SK-N-SH (cell line): Measurements from ENCODE around the gene UBE2G2. TPM values are rescaled to one million over a fixed set of nuclear protein-coding genes. Genes with fewer than 3 reads are reported as not detected.
"Not testable (repeated sequence)": the region's sequence is repeated elsewhere in the genome, so short reads cannot be mapped to it uniquely, and the experiment has no call there.

ENCODE experiments used
- CTCF ChIA-PET: fragments of 300-600, 350-600 bp; formaldehyde crosslinking; extraction: SDS; loops from one replicate; lab custom pipeline; 2021; lab: Yijun Ruan, JAX
- POLR2A ChIA-PET: fragments of 350-600 bp; sonication (Branson Sonifier 250); formaldehyde crosslinking; extraction: SDS; loops from one replicate; lab custom pipeline; 2020; ENCODE audit warnings: antibody characterized with exemption, inconsistent platforms; lab: Yijun Ruan, JAX
- DNase-seq: peaks from one replicate; pipeline ENCODE4 v3.0.0; 2012
- H2AFZ ChIP-seq: fragments of 200-600 bp; sonication (generic); 2 replicates; pipeline ENCODE4 v1.8.1; 2016; ENCODE audit warnings: antibody characterized with exemption, mild to moderate bottlenecking, low read depth
- H3F3A ChIP-seq: fragments of 200-600 bp; sonication (generic); replicated peaks from 2 replicates; pipeline ENCODE3; 2016; ENCODE audit warnings: antibody characterized with exemption, mild to moderate bottlenecking; ENCODE audit not compliant: insufficient read depth
- H3K27ac ChIP-seq, 2 experiments: fragments of 200-500 bp in 1 of 2; fragments of 200-600 bp in 1 of 2; sonication (Bioruptor generic) in 1 of 2; sonication (generic), shearing (Covaris generic) in 1 of 2; 2 replicates each; pipeline versions ENCODE4 v1.5.1 to v1.6.1; 2014 to 2016; ENCODE audit warnings: low read depth in 2 of 2, inconsistent platforms in 1 of 2, low read length in 1 of 2, mild to moderate bottlenecking in 1 of 2, mixed read lengths in 1 of 2
- H3K27me3 ChIP-seq: fragments of 200-600 bp; sonication (generic), shearing (Covaris generic); 2 replicates; pipeline ENCODE4 v1.6.1; 2016; ENCODE audit warnings: mixed run types; ENCODE audit not compliant: insufficient read depth
- H3K36me3 ChIP-seq, 2 experiments: fragments of 200-500 bp in 1 of 2; fragments of 200-600 bp in 1 of 2; sonication (Bioruptor generic) in 1 of 2; sonication (generic) in 1 of 2; replicated peaks in 1 of 2; 2 replicates each; pipeline versions ENCODE3 to v1.5.1; 2014 to 2016; ENCODE audit warnings: low read length in 1 of 2, mild to moderate bottlenecking in 1 of 2; ENCODE audit not compliant: insufficient read depth in 2 of 2, control insufficient read depth in 1 of 2
- H3K4me1 ChIP-seq, 2 experiments: fragments of 200-500 bp in 1 of 2; fragments of 200-600 bp in 1 of 2; sonication (Bioruptor generic) in 1 of 2; sonication (generic), shearing (Covaris generic) in 1 of 2; 2 replicates each; pipeline versions ENCODE4 v1.5.1 to v1.6.1; 2014 to 2016; ENCODE audit warnings: low read depth in 1 of 2, low read length in 1 of 2, mixed run types in 1 of 2; ENCODE audit not compliant: insufficient read depth in 2 of 2, control insufficient read depth in 1 of 2
- H3K4me2 ChIP-seq: fragments of 200-600 bp; sonication (generic), shearing (Covaris generic); 2 replicates; pipeline ENCODE4 v1.6.1; 2017; ENCODE audit warnings: mixed run types
- H3K4me3 ChIP-seq, 2 experiments: fragments of 200-500 bp in 1 of 2; fragments of 200-600 bp in 1 of 2; sonication (Bioruptor generic) in 1 of 2; sonication (generic), shearing (Covaris generic) in 1 of 2; 2 replicates each; pipeline versions ENCODE4 v1.5.1 to v1.8.1; 2014 to 2016; ENCODE audit warnings: low read depth in 2 of 2, inconsistent platforms in 1 of 2, low read length in 1 of 2, mild to moderate bottlenecking in 1 of 2, mixed read lengths in 1 of 2, moderate library complexity in 1 of 2
- H3K79me2 ChIP-seq: fragments of 200-600 bp; sonication (generic); 2 replicates; pipeline ENCODE4 v1.8.1; 2017; ENCODE audit warnings: mild to moderate bottlenecking; ENCODE audit not compliant: insufficient read depth
- H3K9ac ChIP-seq: fragments of 200-600 bp; sonication (generic); 2 replicates; pipeline ENCODE4 v1.6.1; 2017; ENCODE audit warnings: mixed run types
- H3K9me2 ChIP-seq: fragments of 200-600 bp; sonication (generic); 2 replicates; pipeline ENCODE4 v1.6.1; 2017; ENCODE audit warnings: mixed run types
- H3K9me3 ChIP-seq: fragments of 200-600 bp; sonication (generic); 2 replicates; pipeline ENCODE4 v1.6.1; 2017; ENCODE audit warnings: mixed run types, mild to moderate bottlenecking, moderate library complexity
- H4K20me1 ChIP-seq: fragments of 200-600 bp; sonication (generic); 2 replicates; pipeline ENCODE4 v1.6.1; 2017; ENCODE audit warnings: mild to moderate bottlenecking, mixed run types; ENCODE audit not compliant: insufficient read depth
- CHD2 ChIP-seq: fragments of 150-350 bp; IDR thresholded peaks from 2 replicates; pipeline ENCODE4 v1.6.1; 2018; ENCODE audit warnings: low read length; ENCODE audit not compliant: partially characterized antibody
- EP300 ChIP-seq, 2 experiments: IDR thresholded peaks; 2 replicates each; pipeline versions ENCODE4 v1.4.0 to v1.6.1; 2012; ENCODE audit warnings: borderline replicate concordance in 1 of 2, low read depth in 1 of 2, low read length in 1 of 2
- EZH2phosphoT487 ChIP-seq: fragments of 200-600 bp; sonication (generic); IDR thresholded peaks from 2 replicates; pipeline ENCODE4 v1.6.1; 2017; ENCODE audit warnings: low read depth, mixed run types, mild to moderate bottlenecking, antibody characterized with exemption, moderate library complexity, borderline replicate concordance
- FOXJ3 ChIP-seq: sonication (generic); formaldehyde crosslinking; IDR thresholded peaks from 2 replicates; pipeline ENCODE4 v1.5.1; 2020; ENCODE audit warnings: mild to moderate bottlenecking, missing genetic modification reagents
- GABPA ChIP-seq: IDR thresholded peaks from 2 replicates; pipeline ENCODE4 v1.4.0; 2012; ENCODE audit warnings: low read depth, mild to moderate bottlenecking
- JUND ChIP-seq: IDR thresholded peaks from 2 replicates; pipeline ENCODE4 v1.4.0; 2012
- NRF1 ChIP-seq: IDR thresholded peaks from 2 replicates; pipeline ENCODE4 v1.6.1; 2012; ENCODE audit warnings: low read depth, mild to moderate bottlenecking, low read length
- RCOR1 ChIP-seq: fragments of 150-350 bp; IDR thresholded peaks from 2 replicates; pipeline ENCODE4 v1.6.1; 2017; ENCODE audit warnings: antibody characterized with exemption, low read length
- SIN3A ChIP-seq: IDR thresholded peaks from 2 replicates; pipeline ENCODE4 v1.6.1; 2012; ENCODE audit warnings: low read depth, mild to moderate bottlenecking, low read length, moderate library complexity, borderline replicate concordance
- TAF1 ChIP-seq: IDR thresholded peaks from 2 replicates; pipeline ENCODE4 v1.6.1; 2012; ENCODE audit warnings: low read depth, mild to moderate bottlenecking, low read length, moderate library complexity, borderline replicate concordance
- TCF12 ChIP-seq: IDR thresholded peaks from 2 replicates; pipeline ENCODE4 v1.4.0; 2012
- WGBS: methylation state at CpG from one replicate; pipeline ENCODE4 v1.1.6; 2017; ENCODE audit warnings: low lambda C conversion rate; 5-methylcytosine and 5-hydroxymethylcytosine counted together
- polyA plus RNA-seq, 3 experiments: library from polyadenylated mRNA; depleted of rRNA; stranded (reverse); fragments of >200 nt; gene quantifications; 2 replicates each; pipeline ENCODE4 v1.2.3, GENCODE V29; 2012
- TF ChIP-seq, protein P1 (sequence below): IDR thresholded peaks from 2 replicates; pipeline ENCODE4 v1.6.1; 2012; ENCODE audit warnings: mild to moderate bottlenecking, low read depth, low read length, moderate library complexity
- TF ChIP-seq, protein P2 (sequence below): IDR thresholded peaks from 2 replicates; pipeline ENCODE4 v1.4.0; 2012; ENCODE audit warnings: low read depth

Gene UBE2G2
- polyA plus RNA-seq, 1 of the 3 experiments (the other 2 are of a cell fraction): 129 TPM

DNA sequence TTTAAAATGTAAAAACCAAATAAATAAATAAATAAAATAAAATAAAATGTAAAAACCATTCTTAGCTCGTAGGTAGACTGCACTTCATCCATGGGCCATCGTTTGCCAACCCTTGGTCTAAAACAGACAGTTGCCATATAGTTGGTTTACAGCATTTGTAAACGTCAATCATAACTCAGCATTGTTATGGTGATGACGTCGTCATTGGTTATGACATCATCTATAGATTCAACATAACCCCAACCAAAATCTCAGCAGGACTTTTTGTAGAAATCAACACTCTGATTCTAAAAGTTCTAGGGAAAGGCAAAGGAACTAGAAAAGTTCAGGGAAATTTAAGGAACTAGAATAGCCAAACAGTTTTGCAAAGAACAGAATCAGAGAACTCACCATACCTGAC is 32.0 kb upstream of the UBE2G2 start:
- Histone ChIP-seq H3K9me2 (no peaks in the 10 kb centered on the region), H3K9me3 (no peaks in the 10 kb centered on the region), H4K20me1 (no peaks in the 10 kb centered on the region), H3K27me3 (no peaks in the 10 kb centered on the region), H3F3A (no peaks in the 10 kb centered on the region), H3K27ac (no peak overlapping the region), H3K79me2 (no peaks in the 10 kb centered on the region), H3K4me1 (no peaks in the 10 kb centered on the region; a peak in 1 of 4 replicates), H3K9ac (no peak overlapping the region), H3K4me3 (no peak overlapping the region), H3K4me2 (no peak overlapping the region), H3K36me3 (no peaks in the 10 kb centered on the region), H2AFZ (no peak overlapping the region)
- 60% methylated on average over 5 of the region's 5 CpGs for WGBS
- no peak for TF ChIP-seq SIN3A
- no peak for TF ChIP-seq GABPA
- TF ChIP-seq, protein P1, sequence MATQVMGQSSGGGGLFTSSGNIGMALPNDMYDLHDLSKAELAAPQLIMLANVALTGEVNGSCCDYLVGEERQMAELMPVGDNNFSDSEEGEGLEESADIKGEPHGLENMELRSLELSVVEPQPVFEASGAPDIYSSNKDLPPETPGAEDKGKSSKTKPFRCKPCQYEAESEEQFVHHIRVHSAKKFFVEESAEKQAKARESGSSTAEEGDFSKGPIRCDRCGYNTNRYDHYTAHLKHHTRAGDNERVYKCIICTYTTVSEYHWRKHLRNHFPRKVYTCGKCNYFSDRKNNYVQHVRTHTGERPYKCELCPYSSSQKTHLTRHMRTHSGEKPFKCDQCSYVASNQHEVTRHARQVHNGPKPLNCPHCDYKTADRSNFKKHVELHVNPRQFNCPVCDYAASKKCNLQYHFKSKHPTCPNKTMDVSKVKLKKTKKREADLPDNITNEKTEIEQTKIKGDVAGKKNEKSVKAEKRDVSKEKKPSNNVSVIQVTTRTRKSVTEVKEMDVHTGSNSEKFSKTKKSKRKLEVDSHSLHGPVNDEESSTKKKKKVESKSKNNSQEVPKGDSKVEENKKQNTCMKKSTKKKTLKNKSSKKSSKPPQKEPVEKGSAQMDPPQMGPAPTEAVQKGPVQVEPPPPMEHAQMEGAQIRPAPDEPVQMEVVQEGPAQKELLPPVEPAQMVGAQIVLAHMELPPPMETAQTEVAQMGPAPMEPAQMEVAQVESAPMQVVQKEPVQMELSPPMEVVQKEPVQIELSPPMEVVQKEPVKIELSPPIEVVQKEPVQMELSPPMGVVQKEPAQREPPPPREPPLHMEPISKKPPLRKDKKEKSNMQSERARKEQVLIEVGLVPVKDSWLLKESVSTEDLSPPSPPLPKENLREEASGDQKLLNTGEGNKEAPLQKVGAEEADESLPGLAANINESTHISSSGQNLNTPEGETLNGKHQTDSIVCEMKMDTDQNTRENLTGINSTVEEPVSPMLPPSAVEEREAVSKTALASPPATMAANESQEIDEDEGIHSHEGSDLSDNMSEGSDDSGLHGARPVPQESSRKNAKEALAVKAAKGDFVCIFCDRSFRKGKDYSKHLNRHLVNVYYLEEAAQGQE: no peak
- TF ChIP-seq, protein P2, sequence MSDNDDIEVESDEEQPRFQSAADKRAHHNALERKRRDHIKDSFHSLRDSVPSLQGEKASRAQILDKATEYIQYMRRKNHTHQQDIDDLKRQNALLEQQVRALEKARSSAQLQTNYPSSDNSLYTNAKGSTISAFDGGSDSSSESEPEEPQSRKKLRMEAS: no peak
- no peak for TF ChIP-seq NRF1
- TF ChIP-seq CHD2: no peak
- no peak for TF ChIP-seq TCF12
- no peak for TF ChIP-seq EZH2phosphoT487
- no peak for TF ChIP-seq FOXJ3 (CRISPR knock-in tag)
- no peak for TF ChIP-seq EP300 (IDR thresholded peaks at IDR 0.05; ENCODE audit: borderline replicate concordance in 1 of 2, low read depth in 1 of 2, low read length in 1 of 2)
- no peak for TF ChIP-seq TAF1
- no peak for TF ChIP-seq JUND
- no peak for TF ChIP-seq RCOR1
- DNase-seq: no peak
- POLR2A ChIA-PET: no interaction called here
- CTCF ChIA-PET: interaction anchor here (0.8 kb wide), 1 partner anchor 32 kb away, joined by 3 read pairs; the partner anchor contains the start of gene UBE2G2

DNA sequence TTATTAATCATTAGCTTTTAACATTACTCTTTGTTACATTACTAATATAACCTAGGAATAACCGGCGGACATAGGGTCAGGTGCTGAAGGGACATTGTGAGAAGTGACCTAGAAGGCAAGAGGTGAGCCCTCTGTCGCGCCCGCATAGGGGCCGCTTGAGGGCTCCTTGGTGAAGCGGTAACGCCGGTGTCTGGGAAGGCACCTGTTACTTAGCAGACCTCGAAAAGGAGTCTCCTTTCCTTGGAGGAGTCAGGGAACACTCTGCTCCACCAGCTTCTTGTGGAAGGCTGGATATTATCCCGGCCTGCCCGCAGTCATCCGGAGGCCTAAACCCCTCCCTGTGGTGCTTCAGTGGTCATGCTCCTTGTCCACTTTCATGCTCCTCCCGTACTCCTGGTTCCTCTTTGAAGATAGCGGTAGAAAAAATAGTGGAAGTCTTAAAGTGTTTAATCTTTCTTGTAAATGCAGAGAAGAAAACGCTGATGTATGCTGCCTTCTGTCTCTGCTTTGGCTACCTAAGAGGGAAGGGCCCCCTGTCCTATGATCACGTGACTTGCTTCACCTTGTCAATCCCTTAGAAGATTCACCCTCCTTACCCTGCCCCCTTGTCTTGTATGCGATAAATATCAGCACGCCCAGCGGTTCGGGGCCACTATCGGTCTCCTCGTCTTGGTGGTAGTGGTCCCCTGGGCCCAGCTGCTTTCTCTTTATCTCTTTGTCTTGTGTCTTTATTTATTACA is 31.1 kb upstream of the UBE2G2 start:
- CTCF ChIA-PET: interaction anchor here (0.8 kb wide), 1 partner anchor 31 kb away, joined by 3 read pairs; the partner anchor contains the start of gene UBE2G2
- POLR2A ChIA-PET: interaction anchor here (0.6 kb wide), 1 partner anchor 12 kb away, joined by 3 read pairs; no protein-coding TSS in a partner anchor
- not testable (repeated sequence) for H3K9me2 ChIP-seq, H3F3A ChIP-seq, H3K27ac ChIP-seq, H2AFZ ChIP-seq, H3K4me1 ChIP-seq, H3K27me3 ChIP-seq, H4K20me1 ChIP-seq, H3K4me2 ChIP-seq, H3K36me3 ChIP-seq, H3K79me2 ChIP-seq, H3K9ac ChIP-seq, H3K4me3 ChIP-seq, H3K9me3 ChIP-seq, DNase-seq
- 82% methylated on average over 22 of the region's 23 CpGs for WGBS
